Renal pelvis (tissue), 4 donors: ENCODE data around the gene LYZL1. TPM values are rescaled to one million over a fixed set of nuclear protein-coding genes. Genes with fewer than 3 reads are reported as not detected.
"Not testable (repeated sequence)": the region's sequence is repeated elsewhere in the genome, so short reads cannot be mapped to it uniquely, and the experiment has no call there.

Experiments
- DNase-seq: peaks from one replicate; pipeline ENCODE4 v3.0.0-alpha.2; 2013
- polyA plus RNA-seq, 3 donors: library from polyadenylated mRNA; unstranded; fragments of 120-200 nt; gene quantifications; one replicate each; pipeline ENCODE4 v1.2.1, GENCODE V29; 2013; ENCODE audit not compliant: insufficient read length in 3 of 3

The LYZL1 gene
- polyA plus RNA-seq, 3 donors: not detected

GRCh38 chr10:29259498-29259897 lies 29.4 kb upstream of the LYZL1 start:
- no peak for DNase-seq

GRCh38 chr10:29263506-29263905 lies 25.4 kb upstream of the LYZL1 start:
- no peak for DNase-seq

GRCh38 chr10:29265210-29265768 lies 23.6 kb upstream of the LYZL1 start:
- DNase-seq: no peak

- DNase-seq: no peak
Observed at GRCh38 chr10:29266641-29267040, 22.2 kb upstream of the LYZL1 start.

- DNase-seq: no peak
Observed at GRCh38 chr10:29268011-29268410, 20.9 kb upstream of the LYZL1 start.

- no peak for DNase-seq
Observed at GRCh38 chr10:29269486-29269885, 19.4 kb upstream of the LYZL1 start.

GRCh38 chr10:29270883-29271282 lies 18.0 kb upstream of the LYZL1 start:
- no peak for DNase-seq

- no peak for DNase-seq
Observed at GRCh38 chr10:29271877-29272276, 17.0 kb upstream of the LYZL1 start.

GRCh38 chr10:29273478-29273877 lies 15.4 kb upstream of the LYZL1 start:
- DNase-seq: no peak

- no peak for DNase-seq
Observed at GRCh38 chr10:29276251-29276850, 12.5 kb upstream of the LYZL1 start.

GRCh38 chr10:29277296-29277695 lies 11.6 kb upstream of the LYZL1 start:
- no peak for DNase-seq

- no peak for DNase-seq
Observed at GRCh38 chr10:29279779-29280487, 8.9 kb upstream of the LYZL1 start.

- no peak for DNase-seq
Observed at GRCh38 chr10:29280488-29280840, 8.4 kb upstream of the LYZL1 start.

- DNase-seq: no peak
Observed at GRCh38 chr10:29285624-29286051, 3.2 kb upstream of the LYZL1 start.

GRCh38 chr10:29287635-29288034 lies 1.2 kb upstream of the LYZL1 start:
- DNase-seq: no peak

- DNase-seq: not testable (repeated sequence)
Observed at GRCh38 chr10:29291561-29291960, 2.7 kb downstream of the LYZL1 start.

GRCh38 chr10:29292406-29292805 lies 3.5 kb downstream of the LYZL1 start:
- DNase-seq: not testable (repeated sequence)

- no peak for DNase-seq
Observed at GRCh38 chr10:29295813-29296212, 6.9 kb downstream of the LYZL1 start.

GRCh38 chr10:29297678-29298077 lies 8.8 kb downstream of the LYZL1 start:
- DNase-seq: no peak

GRCh38 chr10:29301359-29301910 lies 12.6 kb downstream of the LYZL1 start:
- no peak for DNase-seq

- no peak for DNase-seq
Observed at GRCh38 chr10:29302499-29302898, 13.6 kb downstream of the LYZL1 start.

- DNase-seq: peak; percentile 76
Observed at GRCh38 chr10:29304264-29304994, 15.6 kb downstream of the LYZL1 start.

- no peak for DNase-seq
Observed at GRCh38 chr10:29304995-29305335, 16.1 kb downstream of the LYZL1 start.
